Measurements from ENCODE around the gene INPP4A.
"Not testable (repeated sequence)": the region's sequence is repeated elsewhere in the genome, so short reads cannot be mapped to it uniquely, and the experiment has no call there.

INPP4A gene

DNA sequence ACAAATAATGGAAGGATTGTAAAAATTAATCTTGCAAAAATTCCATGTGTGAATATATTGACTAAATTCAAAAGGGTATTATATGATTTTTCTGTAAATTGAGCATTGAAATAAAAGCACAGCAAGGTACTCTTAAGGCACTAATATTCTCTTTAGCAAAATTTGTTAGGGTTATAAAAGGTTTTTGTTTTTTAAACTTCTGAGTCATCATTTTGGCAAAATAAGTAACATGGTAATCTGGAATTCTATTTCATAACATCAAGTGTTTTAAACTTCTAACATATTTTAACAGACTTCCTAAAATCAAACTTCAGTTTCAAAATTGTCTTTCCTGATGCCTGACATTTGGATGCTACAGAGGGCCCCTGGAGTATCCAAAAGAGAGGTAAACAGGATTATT lies 12.5 kb upstream of the INPP4A start:
- H3K4me1 ChIP-seq (ENCODE audit: insufficient read depth, poor library complexity, severe bottlenecking), result no peaks in the 10 kb centered on the region
- H3K36me3 ChIP-seq (ENCODE audit: low read depth), result no peaks in the 10 kb centered on the region
- no peak overlapping the region for H3K27ac ChIP-seq (ENCODE audit: poor library complexity, severe bottlenecking)
- H3K4me3 ChIP-seq (ENCODE audit: severe bottlenecking), result no peak overlapping the region
- peaks cover 10% of the 10 kb centered on the region for H3K9me3 ChIP-seq (ENCODE audit: severe bottlenecking)
- DNase-seq (ENCODE audit: low spot score) (no peak), ATAC-seq (ENCODE audit: low read depth) (no peak)
- TF ChIP-seq, protein P1, sequence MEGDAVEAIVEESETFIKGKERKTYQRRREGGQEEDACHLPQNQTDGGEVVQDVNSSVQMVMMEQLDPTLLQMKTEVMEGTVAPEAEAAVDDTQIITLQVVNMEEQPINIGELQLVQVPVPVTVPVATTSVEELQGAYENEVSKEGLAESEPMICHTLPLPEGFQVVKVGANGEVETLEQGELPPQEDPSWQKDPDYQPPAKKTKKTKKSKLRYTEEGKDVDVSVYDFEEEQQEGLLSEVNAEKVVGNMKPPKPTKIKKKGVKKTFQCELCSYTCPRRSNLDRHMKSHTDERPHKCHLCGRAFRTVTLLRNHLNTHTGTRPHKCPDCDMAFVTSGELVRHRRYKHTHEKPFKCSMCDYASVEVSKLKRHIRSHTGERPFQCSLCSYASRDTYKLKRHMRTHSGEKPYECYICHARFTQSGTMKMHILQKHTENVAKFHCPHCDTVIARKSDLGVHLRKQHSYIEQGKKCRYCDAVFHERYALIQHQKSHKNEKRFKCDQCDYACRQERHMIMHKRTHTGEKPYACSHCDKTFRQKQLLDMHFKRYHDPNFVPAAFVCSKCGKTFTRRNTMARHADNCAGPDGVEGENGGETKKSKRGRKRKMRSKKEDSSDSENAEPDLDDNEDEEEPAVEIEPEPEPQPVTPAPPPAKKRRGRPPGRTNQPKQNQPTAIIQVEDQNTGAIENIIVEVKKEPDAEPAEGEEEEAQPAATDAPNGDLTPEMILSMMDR (IDR thresholded peaks at IDR 0.05; ENCODE audit: poor library complexity, severe bottlenecking), result no peak
- no peaks in the 10 kb centered on the region for H3K27me3 ChIP-seq (ENCODE audit: insufficient read depth, poor library complexity, severe bottlenecking)

DNA sequence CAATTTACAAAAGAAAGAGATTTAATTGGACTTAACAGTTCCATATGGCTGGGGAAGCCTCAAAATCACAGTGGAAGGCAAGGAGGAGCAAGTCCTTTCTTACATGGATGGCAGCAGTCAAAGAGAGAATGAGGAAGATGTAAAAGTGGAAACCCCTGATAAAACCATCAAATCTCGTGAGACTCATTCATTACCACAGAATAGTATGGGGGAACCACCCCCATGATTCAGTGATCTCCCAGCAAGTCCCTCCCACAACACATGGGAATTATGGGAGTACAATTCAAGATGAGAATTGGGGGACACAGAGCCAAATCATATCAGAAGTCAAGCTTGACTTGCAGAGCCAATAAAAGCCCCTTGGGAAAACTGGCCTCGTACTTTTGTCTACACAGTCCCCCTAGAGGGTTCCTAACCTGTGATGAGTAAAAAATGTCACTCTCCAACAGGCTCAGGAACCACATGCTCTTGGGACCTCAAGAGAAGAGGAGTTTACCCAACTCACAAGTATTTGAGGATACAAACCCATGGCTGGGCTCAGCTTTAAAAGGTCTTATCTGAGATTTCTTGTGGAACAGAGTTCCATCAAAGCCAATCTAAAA lies 11.2 kb upstream of the INPP4A start:
- no peak for DNase-seq (ENCODE audit: low spot score)
- no peaks in the 10 kb centered on the region for H3K27me3 ChIP-seq (ENCODE audit: insufficient read depth, poor library complexity, severe bottlenecking)
- no peak overlapping the region for H3K27ac ChIP-seq (ENCODE audit: poor library complexity, severe bottlenecking)
- ATAC-seq (ENCODE audit: low read depth), result no peak
- H3K4me3 ChIP-seq (ENCODE audit: severe bottlenecking), result no peak overlapping the region
- H3K4me1 ChIP-seq (ENCODE audit: insufficient read depth, poor library complexity, severe bottlenecking), result no peaks in the 10 kb centered on the region
- TF ChIP-seq, protein P1 (IDR thresholded peaks at IDR 0.05; ENCODE audit: poor library complexity, severe bottlenecking), result no peak
- H3K36me3 ChIP-seq (ENCODE audit: low read depth), result no peaks in the 10 kb centered on the region
- peaks cover 10% of the 10 kb centered on the region for H3K9me3 ChIP-seq (ENCODE audit: severe bottlenecking)

DNA sequence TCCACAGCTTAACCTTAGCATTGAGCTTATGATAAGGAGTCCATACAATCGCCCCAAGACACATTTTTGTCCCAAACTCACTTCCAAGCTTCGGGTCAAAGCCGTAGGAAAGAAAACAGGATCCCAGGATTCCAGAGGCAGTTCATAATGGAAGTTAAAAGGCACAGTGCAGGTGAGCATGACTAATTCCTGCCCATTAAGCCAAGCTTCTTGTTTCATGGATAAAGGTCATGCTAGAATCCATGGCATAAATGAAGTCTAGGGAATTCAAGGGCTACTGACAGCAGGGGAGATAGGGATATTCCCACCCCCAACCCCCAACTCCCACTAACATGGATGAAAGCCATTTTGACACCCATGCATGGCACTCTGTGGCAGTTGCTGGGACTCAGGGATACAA lies 10.2 kb upstream of the INPP4A start:
- Histone ChIP-seq H3K36me3 (ENCODE audit: low read depth) (no peaks in the 10 kb centered on the region), H3K9me3 (ENCODE audit: severe bottlenecking) (peaks cover 10% of the 10 kb centered on the region), H3K27me3 (ENCODE audit: insufficient read depth, poor library complexity, severe bottlenecking) (no peaks in the 10 kb centered on the region), H3K27ac (ENCODE audit: poor library complexity, severe bottlenecking) (no peak overlapping the region), H3K4me3 (ENCODE audit: severe bottlenecking) (no peak overlapping the region), H3K4me1 (ENCODE audit: insufficient read depth, poor library complexity, severe bottlenecking) (no peaks in the 10 kb centered on the region)
- no peak for DNase-seq (ENCODE audit: low spot score)
- ATAC-seq (ENCODE audit: low read depth), result no peak
- TF ChIP-seq, protein P1 (IDR thresholded peaks at IDR 0.05; ENCODE audit: poor library complexity, severe bottlenecking), result no peak

DNA sequence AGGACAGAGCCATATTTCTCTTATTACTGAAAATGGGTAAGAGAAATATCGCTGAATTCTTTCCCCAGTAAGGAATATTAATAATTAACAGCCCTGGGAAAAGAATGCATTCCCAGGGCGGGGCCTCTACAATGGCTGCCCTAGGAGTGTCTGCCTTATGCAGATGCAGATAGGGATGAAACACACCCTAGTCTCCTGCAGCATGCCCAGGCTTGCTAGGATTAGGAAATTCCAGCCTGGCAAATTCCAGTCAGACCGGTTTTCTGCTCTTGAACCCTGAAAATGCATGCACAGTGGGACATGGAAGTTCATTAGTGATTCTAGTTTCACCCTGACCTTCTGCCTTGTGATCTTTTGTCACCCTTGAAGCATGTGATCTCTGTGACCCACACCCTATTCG lies 9.0 kb upstream of the INPP4A start:
- H3K36me3 ChIP-seq (ENCODE audit: low read depth); H3K27me3 ChIP-seq (ENCODE audit: insufficient read depth, poor library complexity, severe bottlenecking); H3K4me3 ChIP-seq (ENCODE audit: severe bottlenecking); H3K27ac ChIP-seq (ENCODE audit: poor library complexity, severe bottlenecking); H3K4me1 ChIP-seq (ENCODE audit: insufficient read depth, poor library complexity, severe bottlenecking); DNase-seq (ENCODE audit: low spot score); ATAC-seq (ENCODE audit: low read depth): not testable (repeated sequence)
- H3K9me3 ChIP-seq (ENCODE audit: severe bottlenecking), result peaks cover 10% of the 10 kb centered on the region

DNA sequence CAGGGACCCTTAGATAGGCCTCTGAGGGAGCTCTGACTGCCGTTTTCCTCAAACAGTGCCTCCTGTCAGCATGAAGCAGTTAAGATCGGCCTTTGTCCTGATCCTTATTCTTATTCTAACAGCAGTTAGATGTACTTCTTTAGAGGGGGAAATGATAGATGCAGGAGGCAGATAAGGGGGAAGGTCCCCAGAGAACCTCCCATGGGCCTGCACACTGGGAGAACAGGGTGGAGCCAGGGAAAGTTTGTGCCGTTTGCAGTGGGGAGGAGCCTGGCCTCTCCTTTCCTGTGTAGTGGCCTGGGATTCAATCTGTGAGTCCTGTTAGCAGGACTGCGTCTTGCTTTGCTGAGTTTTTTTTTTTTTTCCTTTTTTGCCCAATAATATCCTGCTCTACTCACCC lies 7.9 kb upstream of the INPP4A start:
- TF ChIP-seq, protein P1 (IDR thresholded peaks at IDR 0.05; ENCODE audit: poor library complexity, severe bottlenecking), result no peak
- Histone ChIP-seq H3K4me3 (ENCODE audit: severe bottlenecking) (no peak overlapping the region), H3K36me3 (ENCODE audit: low read depth) (no peaks in the 10 kb centered on the region), H3K27ac (ENCODE audit: poor library complexity, severe bottlenecking) (no peak overlapping the region), H3K4me1 (ENCODE audit: insufficient read depth, poor library complexity, severe bottlenecking) (no peaks in the 10 kb centered on the region), H3K9me3 (ENCODE audit: severe bottlenecking) (peaks cover 10% of the 10 kb centered on the region), H3K27me3 (ENCODE audit: insufficient read depth, poor library complexity, severe bottlenecking) (no peaks in the 10 kb centered on the region)
- no peak for ATAC-seq (ENCODE audit: low read depth)
- no peak for DNase-seq (ENCODE audit: low spot score)

All from RWPE2 (cell line).